Embryonic facial prominence (tissue), 1 donor: ENCODE measurements around the gene ITGB8.
"Not testable (repeated sequence)": the region's sequence is repeated elsewhere in the genome, so short reads cannot be mapped to it uniquely, and the experiment has no call there.

Source experiments
- DNase-seq: peaks from one replicate; pipeline ENCODE4 v3.0.0-alpha.2; 2016; ENCODE audit errors: extremely low spot score

Gene ITGB8

DNA sequence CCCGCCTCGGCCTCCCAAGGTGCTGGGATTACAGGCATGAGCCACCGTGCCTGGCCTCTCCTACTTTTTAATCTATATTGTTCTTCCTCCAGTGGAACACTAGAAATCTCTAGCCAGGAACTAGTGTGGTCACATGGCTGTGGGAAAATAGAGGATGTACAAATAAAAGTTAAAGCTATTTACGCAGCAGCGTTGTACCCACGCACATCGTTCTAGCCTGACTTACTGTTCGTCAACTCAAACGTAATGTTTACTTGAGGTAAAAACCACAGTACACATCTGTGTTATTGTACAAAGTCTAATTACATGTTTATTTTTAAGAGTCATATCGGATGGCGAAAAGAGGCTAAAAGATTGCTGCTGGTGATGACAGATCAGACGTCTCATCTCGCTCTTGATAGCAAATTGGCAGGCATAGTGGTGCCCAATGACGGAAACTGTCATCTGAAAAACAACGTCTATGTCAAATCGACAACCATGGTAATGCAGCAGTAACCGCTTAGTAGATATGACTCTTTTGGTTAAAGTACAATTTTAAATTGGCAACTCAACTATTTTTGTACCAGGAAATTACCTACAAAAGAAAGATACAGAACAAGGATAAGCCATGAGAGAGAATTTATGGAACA is 50.8 kb downstream of the ITGB8 start:
- DNase-seq, result no peak

DNA sequence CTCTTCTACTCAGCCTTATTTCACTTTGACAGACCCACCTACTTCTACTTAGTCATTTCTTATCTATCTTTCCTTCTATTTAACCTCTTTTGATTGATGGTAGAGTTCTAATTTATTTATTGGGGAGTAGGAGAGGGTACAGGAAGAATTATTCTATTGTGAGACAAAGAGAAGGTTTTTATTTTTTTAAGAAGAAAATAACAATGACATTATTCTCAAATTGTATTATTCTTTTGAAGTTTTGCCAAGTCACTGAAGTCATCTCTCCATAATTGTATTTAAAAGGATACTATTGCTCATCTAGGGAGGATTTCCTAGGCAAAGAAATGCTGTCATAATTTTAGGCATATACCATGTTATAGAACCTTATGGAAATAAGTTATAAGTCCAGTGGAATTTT is 52.7 kb downstream of the ITGB8 start:
- DNase-seq, result no peak

DNA sequence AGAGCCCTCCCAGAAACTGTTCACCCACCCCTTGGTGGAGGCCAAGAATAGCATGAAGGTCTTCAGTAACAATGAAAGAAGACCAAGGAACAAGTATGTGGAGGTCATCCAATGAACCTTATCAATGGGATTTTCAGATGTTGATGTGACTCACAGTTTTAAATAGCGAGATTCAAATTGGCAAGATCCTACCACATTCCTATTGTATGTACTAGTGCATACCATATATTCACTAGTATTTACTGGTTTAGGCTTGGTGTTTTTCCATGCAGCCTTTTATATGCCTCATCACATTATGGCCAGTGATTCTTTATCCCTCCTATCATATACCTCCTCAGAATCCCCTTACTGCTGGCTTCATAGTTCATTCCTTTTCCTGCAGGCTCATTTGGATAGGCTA is 54.4 kb downstream of the ITGB8 start:
- DNase-seq, result no peak

DNA sequence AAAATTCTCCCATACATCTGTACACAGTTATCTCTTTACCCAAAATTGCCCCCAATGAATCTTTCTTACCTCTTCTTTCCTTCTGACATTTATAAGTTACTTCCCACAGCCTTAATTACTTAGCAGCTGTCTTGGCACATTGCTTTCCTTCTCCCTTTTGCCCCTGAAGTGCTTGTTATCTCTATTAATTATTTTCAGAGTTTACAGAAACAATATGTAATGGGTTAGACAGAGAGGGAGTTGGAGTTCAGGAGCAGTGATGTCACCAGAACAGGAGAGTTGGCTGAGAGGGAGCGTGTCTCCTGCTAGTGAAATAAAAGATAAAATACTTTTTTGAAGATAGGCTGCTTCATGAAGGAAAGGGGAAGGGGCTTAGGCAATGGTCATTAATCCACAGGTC is 57.4 kb downstream of the ITGB8 start:
- DNase-seq, result no peak

DNA sequence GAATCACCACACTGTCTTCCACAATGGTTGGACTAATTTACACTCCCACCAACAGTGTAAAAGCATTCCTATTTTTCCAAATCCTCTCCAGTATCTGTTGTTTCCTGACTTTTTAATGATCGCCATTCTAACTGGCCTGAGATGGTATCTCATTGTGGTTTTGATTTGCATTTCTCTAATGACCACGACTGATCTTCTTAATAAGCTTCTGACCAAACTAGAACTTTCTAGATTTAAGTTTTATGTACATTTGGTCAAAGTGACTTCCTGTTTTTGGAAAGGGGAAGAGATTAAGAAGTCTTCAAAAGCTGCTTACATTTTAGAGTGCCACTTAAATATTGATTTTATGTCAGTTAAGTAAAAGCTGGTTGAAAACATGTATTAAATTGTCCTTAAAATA is 58.5 kb downstream of the ITGB8 start:
- DNase-seq, result not testable (repeated sequence)

DNA sequence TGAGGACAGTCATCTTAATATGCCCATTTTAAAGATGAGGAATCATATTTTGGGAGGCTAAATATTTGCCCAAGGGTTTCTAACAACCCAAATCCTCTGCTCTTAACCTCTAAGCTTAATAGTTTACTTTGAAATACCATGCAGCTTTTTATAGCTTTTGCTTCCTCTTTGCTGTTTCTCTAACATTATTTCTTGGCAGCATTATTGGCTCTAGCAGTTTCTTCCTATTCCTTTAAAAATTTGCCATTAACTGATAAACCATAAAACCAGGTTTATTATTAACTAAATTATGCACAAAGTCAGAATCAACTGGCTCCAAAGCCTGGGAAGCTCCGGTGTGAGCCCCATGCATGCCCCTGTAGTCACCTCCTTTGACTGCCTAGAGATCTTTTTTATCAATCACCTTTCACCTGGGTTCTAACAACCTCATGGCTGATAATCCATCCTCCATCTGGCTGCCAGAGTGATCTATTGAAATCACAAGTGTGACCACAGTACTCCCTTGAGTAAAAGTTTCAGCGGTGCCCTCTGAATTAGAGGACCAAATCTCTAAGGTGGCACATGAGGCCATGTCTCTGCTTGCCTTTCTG is 62.4 kb downstream of the ITGB8 start:
- DNase-seq, result no peak

DNA sequence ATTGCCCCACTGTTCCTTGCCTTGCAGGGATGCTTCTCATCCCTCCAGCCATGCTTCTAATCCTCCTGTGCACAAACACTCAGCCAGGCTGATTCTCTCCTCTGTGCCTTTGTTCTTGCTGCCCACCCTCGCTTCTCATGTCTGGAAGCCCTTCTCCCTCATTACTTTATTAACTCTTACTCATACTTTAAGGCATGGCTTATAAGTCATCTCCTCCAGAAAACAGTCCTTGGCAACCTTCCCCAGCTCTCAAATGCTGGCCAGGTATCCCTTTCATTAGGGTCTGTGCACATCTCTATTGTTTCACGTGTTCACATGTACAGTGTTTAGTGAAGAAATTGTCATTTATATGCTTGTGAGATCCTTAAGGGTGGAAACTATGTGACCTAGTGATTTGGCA is 62.9 kb downstream of the ITGB8 start:
- no peak for DNase-seq

DNA sequence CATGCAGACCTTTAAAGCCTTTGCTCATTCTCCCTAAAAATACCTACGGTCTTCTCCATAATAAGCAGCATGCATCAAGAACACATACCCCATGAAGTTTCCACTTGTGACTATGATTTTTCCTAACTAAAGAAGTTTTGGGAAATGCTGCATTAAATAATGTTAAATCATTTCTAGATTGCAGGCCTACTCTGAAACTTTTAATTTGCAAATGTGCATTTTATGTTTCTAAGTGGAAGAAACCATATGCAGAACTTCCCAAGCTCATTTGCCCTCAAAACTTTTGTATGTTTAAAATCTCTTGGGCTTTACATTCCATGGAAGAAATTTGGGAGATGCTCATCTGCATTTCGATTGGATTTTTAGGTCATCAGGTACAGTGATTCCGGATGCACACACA is 63.6 kb downstream of the ITGB8 start:
- DNase-seq, result no peak

DNA sequence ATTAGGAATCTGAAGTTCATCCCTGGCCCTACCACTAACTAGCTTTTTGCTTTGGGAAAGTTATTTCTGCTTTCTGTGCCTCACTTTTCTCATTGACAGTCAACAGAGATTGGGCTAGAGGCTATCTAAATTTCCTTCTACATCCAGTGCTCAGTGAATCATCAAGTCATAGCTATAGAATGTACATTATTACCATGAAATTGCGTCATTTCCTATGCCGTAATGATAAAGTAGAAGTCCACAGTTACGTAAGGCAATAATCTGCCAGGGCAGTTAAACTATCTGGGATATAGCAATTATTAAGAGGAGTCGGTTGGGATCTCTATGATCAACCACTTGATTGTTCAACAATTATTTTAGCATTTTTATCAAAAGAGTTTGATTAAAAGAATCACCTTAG is 64.4 kb downstream of the ITGB8 start:
- no peak for DNase-seq

DNA sequence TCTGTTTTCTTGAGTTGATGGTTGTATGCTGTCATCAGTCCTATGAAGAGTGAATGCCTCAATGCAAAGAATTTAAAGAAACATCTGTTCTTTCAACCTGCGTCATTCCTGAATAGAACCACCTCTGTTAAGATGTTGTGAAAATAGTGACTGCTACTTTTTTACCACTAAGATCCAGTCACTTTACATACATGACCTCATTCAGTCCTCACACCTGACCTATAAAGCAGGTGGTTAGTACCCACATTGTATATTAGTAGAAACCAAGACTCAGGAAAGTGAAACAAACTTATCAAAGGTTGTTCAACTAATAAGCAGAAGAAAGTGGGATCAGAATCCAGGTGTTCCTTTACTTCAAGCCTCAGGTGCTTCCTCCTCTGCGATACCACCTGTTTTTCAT is 64.8 kb downstream of the ITGB8 start:
- DNase-seq, result no peak

DNA sequence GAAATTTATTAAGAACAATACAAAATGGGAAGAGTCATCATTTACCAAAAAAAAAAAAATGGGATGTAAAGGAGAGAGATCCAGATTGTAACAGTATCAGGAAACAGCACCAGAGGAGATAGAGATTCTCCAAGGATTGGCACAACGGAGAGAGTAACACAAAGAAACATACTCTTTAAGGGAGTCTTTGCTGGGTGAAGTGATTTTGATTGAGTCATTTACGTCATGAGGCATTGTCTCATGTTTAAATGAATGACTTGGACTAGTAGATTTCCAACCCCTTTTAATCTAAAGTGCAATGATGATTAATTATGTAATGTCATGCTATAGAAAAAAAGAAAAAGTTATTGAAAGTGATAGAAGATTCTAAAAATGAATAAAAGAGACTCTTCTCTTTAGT is 68.8 kb downstream of the ITGB8 start:
- no peak for DNase-seq

DNA sequence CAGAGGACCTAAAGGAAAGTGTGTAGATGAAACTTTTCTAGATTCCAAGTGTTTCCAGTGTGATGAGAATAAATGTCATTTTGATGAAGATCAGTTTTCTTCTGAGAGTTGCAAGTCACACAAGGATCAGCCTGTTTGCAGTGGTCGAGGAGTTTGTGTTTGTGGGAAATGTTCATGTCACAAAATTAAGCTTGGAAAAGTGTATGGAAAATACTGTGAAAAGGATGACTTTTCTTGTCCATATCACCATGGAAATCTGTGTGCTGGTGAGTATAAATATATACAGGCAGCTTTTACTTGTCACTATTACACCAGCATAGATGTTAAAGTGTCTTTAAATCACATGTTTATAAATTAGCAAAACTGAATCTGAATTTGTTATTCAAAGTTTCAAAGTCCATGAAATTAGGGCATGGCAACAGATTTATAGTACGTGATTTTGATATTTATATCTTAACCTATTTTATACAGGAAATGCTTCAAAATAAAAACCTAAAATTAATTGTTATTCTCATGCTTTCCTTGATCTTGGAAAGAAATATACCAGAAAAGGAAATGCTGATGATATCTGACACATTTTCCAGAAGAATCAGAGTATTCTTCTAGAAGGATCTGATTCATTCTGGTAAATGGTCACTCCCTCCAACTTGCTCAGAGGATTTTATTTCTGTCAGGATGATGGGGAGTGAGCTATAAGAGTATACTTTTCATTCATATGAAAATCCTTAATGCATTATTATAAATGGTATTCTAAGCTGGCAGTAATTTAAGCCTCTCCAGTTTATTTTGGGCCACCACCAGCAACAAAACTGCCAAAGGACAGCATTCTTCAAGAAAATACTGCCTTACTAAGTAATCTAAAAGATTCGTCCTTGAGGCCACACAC is 71.4 kb downstream of the ITGB8 start:
- DNase-seq, result no peak

DNA sequence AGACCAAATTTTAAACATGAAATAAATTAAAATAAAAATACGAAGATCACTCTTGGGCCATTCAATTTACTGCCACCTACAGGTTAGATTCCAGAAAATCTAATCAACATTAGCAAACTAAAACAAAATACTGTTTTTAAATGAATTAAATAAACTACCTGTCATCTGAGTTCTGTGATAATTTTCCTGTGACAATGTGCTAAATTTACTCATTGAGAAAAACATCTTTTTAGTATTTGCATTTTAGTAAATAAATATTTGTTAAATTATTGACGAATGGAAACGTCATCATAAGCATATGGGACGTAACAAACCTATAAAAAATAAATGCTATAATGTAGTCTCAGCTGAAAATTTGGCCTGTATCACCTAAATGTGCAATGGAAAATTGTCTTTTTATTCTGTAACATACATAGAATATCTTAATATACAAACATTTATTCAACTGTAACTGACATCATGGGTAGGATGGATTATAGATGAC is 72.1 kb downstream of the ITGB8 start:
- DNase-seq, result no peak

DNA sequence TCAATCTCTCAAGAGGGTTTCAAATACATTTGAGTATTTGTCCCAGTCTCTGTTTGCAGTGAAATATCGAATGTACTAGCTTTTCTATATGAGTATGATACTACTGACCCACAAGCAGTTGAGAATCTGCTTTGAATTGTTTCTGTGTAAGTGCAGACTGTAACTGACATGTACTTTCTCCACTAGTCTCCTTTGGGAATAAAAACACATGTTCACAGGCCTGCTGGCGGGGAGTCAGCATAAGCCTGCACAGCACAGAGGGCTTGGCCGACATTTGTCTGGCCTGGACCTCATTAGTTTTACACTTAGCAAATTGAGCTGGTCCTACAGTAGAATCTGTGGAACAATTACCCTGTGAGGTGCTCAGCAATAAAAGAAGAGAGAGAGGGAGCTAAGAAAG is 72.6 kb downstream of the ITGB8 start:
- no peak for DNase-seq

DNA sequence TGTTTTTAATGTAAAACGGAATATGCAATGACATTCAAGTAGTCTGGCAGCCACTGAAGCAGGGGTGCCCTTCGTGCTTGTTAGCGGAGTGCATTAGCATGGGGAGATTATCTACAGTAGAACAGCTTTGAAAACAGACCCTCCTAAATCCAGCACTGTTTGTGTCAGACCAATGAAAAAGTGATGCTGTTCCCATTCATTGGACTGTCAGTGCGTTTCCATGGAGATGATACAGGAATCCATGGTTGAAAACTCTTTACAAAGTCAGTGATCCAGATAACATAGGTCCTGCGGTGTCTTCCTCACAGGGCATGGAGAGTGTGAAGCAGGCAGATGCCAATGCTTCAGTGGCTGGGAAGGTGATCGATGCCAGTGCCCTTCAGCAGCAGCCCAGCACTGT is 73.6 kb downstream of the ITGB8 start:
- no peak for DNase-seq

DNA sequence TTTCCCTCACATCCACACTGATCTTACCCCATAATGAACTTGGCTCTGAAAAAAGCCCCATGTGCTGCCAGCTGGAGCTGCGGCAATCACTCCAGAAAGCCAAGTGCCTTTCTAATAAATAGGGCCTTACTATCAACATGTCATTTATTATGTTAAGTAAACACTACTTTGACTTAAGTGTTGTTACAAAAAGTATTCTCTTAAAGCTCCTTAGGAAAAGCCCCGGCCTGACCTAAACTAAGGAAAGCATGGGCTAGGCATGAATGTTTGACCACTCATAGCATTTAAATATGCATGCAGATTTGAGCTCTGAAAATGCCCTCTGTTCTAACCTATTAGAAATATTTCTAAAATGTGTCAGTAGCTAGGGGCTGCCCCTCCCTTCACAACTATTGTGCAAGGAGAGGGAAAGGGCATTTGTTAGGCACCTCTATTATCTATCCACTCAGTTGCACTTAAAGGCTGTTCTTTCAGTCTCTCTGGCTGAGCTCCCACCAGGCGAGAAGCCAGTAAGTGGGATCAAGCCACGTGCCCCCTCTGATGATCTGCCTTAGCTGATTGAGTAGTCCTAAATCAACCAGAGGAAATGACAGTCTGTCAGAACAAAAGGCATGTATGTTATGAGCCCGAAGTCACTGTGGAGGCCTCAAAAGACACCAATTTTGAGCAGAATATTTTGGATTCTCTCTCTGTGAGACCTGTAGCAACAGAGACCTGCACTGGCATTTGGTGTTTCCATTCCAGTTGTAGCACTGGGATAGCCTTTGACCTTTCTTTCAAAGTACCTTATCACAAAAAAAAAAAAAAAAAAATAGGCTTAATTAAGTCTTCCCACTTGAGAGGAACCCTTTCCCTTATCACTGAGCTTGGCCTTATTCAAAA is 77.1 kb downstream of the ITGB8 start:
- no peak for DNase-seq

DNA sequence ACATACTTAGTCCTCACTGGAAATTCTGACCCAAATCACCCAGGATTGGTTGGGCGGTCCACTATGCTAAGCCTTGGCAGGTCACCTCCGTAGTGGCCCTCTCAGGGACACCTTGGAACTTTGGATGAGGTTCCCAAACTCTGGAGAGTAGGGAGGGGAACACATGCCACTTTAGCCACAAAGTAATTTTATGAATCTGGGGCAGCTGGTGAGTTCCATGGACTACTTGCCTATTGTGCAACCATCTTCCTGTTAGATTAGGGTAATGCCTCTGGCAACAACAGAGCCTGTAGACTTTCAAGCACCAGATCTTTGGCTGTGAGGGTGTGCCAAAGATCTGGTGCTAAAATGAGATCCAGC is 77.7 kb downstream of the ITGB8 start:
- DNase-seq, result no peak

DNA sequence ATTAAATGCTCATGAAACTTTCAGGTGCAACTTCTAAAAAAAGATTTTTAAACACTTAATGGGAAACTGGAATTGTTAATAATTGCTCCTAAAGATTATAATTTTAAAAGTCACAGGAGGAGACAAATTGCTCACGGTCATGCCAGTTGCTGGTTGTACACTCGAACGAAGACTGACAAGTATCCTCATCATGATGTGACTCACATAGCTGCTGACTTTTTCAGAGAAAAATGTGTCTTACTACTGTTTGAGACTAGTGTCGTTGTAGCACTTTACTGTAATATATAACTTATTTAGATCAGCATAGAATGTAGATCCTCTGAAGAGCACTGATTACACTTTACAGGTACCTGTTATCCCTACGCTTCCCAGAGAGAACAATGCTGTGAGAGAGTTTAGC is 79.3 kb downstream of the ITGB8 start:
- DNase-seq, result no peak

DNA sequence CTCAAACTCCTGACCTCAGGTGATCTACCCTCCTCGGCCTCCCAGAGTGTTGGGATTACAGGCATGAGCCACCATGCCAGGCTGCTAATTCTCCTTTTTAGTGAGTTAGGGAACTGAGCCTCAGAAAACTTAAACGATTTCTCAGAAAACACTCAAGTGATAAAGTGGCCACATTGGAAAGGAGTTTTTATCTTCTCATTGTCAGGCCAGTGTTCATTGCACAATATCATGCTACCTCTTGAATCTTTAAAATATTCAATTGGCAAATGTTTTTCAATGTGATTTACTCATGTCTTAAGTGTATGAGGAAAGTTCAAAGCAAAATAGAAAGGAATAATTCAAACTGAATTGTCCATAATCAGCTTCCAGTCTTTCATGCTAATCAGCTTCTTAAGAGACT is 80.7 kb downstream of the ITGB8 start:
- DNase-seq, result no peak

DNA sequence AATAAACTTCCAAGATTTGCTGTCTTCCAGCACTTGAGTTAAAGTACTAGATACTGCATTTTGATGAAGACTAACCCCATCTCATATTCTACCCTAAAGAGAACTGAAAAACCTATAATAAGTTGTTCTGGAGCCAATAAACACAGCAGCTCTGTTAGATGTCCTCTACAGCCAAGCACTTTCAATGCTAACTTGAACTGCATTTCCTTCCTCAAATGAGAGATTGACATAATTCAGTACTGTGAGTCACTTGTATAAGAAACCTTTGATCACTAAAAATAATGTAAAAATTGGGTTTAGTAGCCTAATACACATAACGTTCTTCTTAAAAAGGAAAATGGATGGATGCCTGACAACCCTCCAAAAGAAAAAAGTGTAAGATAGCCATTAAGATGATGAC is 81.3 kb downstream of the ITGB8 start:
- no peak for DNase-seq

DNA sequence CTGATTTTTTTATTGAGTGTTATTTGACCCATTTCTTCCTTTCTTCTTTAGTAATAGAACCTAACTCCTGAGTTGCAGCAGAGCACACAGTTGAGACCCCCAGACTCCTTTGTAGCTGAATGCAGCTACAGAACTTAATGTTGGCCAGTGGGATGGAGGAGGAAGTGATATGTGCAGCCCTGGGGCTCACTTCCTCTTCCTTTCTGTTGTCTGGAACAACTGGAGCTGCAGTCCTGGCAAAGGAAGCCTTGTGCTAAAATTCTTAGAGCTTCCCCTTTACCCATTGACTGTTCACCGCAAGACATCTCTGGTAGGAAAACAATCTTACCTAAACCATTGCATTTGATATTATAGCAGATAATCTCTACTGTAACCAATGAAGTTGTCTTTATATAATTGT is 86.6 kb downstream of the ITGB8 start:
- no peak for DNase-seq
